ENCODE measurements around the gene C9orf152.
A peak's percentile ranks its signal among the peaks of the same experiment; 100 is the strongest.
"Not testable (repeated sequence)": the region's sequence is repeated elsewhere in the genome, so short reads cannot be mapped to it uniquely, and the experiment has no call there.

The C9orf152 gene

GRCh38 chr9:110208031-110208430, at the start of gene C9orf152:
Gene C9orf152 (minus strand): TSS chr9:110208159. CDS start chr9:110207579, 580 bp downstream.
- DNase-seq (ENCODE audit: low spot score) = no peak

GRCh38 chr9:110257097-110257841, 49.3 kb upstream of the C9orf152 start:
- no peak for DNase-seq (ENCODE audit: low spot score)

- peak; percentile 72 for DNase-seq (ENCODE audit: low spot score)
Measured at GRCh38 chr9:110256380-110257096, 48.6 kb upstream of the C9orf152 start, which contains the start of gene TXN. Gene TXN (minus strand): TSS chr9:110256507. CDS start chr9:110256435, 72 bp downstream.

- DNase-seq (ENCODE audit: low spot score) = no peak
Measured at GRCh38 chr9:110255463-110256379, 47.8 kb upstream of the C9orf152 start.

- DNase-seq (ENCODE audit: low spot score) = no peak
Measured at GRCh38 chr9:110255034-110255462, 47.1 kb upstream of the C9orf152 start.

- DNase-seq (ENCODE audit: low spot score) = no peak
Measured at GRCh38 chr9:110254500-110254899, 46.5 kb upstream of the C9orf152 start.

- DNase-seq (ENCODE audit: low spot score) = no peak
Measured at GRCh38 chr9:110252509-110253139, 44.7 kb upstream of the C9orf152 start.

GRCh38 chr9:110251770-110252169, 43.8 kb upstream of the C9orf152 start:
- not testable (repeated sequence) for DNase-seq (ENCODE audit: low spot score)

- no peak for DNase-seq (ENCODE audit: low spot score)
Measured at GRCh38 chr9:110251212-110251611, 43.3 kb upstream of the C9orf152 start.

GRCh38 chr9:110249603-110250002, 41.6 kb upstream of the C9orf152 start:
- DNase-seq (ENCODE audit: low spot score) = no peak

GRCh38 chr9:110248361-110248760, 40.4 kb upstream of the C9orf152 start:
- DNase-seq (ENCODE audit: low spot score) = no peak

GRCh38 chr9:110246214-110246613, 38.3 kb upstream of the C9orf152 start:
- DNase-seq (ENCODE audit: low spot score) = no peak

GRCh38 chr9:110244616-110245015, 36.7 kb upstream of the C9orf152 start:
- no peak for DNase-seq (ENCODE audit: low spot score)

GRCh38 chr9:110241858-110242321, 33.9 kb upstream of the C9orf152 start:
- no peak for DNase-seq (ENCODE audit: low spot score)

- no peak for DNase-seq (ENCODE audit: low spot score)
Measured at GRCh38 chr9:110241260-110241857, 33.4 kb upstream of the C9orf152 start.

- DNase-seq (ENCODE audit: low spot score) = no peak
Measured at GRCh38 chr9:110240198-110240597, 32.2 kb upstream of the C9orf152 start.

GRCh38 chr9:110228321-110228720, 20.4 kb upstream of the C9orf152 start:
- no peak for DNase-seq (ENCODE audit: low spot score)

GRCh38 chr9:110224583-110224982, 16.6 kb upstream of the C9orf152 start:
- DNase-seq (ENCODE audit: low spot score) = no peak

- no peak for DNase-seq (ENCODE audit: low spot score)
Measured at GRCh38 chr9:110220809-110221208, 12.8 kb upstream of the C9orf152 start.

- DNase-seq (ENCODE audit: low spot score) = peak; percentile 22
Measured at GRCh38 chr9:110217656-110218099, 9.7 kb upstream of the C9orf152 start.

Measured in COLO829 (cell line).